ENCODE measurements around the gene PAPPA.

PAPPA gene

DNA sequence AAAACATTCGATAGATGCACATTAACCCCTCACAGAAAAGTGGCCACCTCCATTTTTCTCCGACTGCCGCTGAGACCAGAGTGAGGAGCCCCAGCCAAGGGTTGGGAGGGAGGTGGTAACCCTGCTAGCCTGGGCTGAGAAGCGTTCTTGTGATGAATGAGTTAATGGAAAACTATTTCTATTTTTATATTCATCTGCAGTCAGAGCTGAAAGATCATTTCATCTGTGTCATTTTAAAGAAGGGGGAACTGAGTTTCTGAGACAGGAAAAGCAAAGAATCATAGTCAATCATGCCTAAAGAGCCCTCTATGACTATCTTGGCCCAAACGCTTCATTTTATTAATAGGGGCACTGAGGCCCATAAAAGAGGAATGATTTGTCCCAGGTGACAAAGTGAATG lies 229.5 kb downstream of the PAPPA start:
- DNase-seq (ENCODE audit: low read depth), result no peak

DNA sequence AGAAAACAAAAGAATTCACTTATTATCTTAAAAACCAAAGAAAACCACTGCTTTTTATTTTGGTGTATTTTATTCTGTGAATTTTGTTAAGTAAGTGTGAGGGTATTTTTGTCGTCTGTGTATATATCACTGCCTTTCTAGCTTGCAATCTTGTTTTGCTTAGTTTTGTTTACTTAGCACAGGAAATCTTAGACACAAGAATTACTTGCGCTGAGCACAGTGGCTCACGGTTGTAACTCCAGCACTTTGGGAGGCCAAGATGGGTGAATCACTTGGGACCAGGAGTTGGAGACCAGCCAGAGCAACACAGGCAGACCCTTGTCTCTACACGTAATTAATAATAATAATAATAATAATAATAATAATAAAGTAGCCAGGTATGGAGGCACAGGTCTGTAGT lies 230.3 kb downstream of the PAPPA start:
- no peak for DNase-seq (ENCODE audit: low read depth)

DNA sequence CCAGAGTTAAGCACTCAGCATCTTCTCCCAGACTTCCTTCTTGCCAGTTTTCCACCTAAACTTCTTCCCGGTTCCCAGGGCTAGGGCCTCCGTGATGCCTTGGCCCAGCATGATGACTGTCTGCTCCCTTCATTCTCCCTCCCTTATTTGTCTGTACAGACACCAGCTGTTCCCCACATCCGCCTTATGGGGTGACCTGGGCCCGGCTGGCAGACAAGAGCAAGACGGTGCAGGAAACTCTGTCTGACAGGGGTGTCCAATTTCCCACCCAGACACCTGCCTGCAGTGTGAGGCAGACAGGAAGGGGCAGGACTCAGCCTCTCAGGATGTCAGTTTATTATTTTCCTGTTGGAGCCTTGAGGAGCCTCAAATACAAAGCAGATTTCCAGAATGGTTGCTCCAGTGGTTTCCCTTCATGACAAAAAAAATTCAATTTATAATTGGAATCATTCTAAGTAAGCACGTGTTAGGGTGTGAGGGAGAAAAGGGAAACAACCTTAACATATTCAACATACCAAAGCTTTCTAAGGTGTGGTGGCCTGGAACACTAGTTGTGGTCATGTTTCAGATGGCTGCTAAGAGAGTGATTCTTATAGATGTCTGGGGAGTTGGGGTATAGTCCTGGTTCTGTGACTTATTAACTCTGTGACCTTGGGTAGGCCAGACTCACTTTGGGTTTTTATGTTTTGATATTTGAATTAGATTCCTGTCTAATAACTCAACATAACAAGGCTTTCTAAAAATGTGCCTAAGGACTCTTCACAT lies 234.5 kb downstream of the PAPPA start:
- DNase-seq (ENCODE audit: low read depth), result no peak

DNA sequence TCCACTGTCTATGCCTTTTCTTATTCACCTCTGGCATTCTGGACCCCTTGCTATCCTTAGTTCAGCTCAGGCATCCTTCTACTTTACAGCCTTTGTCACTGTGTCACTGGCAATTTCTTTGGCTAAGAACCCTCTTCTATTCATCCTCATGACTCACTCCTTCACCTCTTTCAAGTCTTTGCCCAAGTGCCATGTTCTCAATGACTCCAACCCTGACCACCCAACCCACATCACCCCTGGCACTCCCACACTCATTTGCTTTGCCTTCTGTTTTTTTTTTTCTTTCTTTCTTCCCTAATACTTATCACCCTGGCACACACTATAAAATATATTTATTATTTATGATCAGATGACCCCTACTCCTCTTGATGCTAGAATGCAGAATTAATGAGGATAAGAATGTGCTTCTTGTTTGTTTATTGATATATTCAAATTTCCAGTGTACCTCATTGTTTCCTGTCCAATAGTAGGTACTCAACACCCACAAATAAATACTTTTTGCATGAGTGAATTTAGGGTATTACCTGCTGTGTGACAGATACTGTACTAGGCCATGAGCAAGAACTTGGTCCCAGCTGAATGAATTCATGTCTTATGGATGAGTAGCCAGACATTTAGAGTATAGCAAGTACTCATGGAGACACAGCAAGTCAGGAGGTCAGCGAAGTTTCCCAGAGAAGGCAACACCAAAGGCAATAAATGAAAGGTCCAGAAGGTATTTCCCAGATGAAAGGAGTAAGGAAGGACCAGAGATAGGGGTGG lies 236.1 kb downstream of the PAPPA start:
- no peak for DNase-seq (ENCODE audit: low read depth)

DNA sequence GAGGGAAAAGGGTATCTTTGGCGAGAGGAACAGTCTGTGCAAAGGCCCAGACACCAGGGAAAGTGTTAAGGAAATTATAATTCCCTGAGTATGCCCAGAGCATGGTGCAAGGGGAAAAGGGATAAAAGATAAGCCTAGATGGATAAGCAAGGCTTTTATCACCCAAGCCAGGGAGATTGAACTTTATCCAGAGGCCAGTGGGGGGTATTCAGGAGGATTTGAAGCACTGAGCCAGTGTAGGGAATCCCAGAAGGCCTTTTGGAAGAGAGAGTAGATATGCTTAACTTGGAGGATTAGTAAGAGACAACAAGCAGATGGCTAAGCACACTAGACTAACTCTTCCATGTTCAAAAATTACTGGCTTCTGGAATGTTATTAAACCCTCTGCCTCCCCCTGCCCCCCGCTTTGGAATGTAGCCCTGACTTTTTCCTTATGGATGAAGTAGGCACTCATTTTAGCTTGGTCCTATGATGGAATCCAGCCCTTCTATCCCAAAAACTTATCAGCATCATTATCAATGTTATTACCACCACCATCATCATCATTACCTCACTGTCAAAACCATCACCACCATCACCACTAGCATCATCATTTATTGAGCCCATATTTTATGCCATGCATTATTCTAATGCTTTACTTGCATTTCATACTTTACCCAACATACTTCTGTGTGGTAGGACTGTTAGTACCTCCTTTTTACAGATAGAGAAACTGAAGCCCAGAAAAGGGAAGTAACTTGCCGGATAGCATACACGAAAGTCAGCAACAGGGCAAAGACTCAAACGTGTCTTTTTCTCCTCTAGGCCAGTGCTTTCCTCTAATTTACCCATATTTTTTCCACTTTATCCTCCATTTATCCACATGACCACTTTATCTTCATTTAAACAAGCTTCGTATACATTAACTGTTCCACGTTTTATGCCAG lies 237.0 kb downstream of the PAPPA start:
- DNase-seq (ENCODE audit: low read depth), result no peak

DNA sequence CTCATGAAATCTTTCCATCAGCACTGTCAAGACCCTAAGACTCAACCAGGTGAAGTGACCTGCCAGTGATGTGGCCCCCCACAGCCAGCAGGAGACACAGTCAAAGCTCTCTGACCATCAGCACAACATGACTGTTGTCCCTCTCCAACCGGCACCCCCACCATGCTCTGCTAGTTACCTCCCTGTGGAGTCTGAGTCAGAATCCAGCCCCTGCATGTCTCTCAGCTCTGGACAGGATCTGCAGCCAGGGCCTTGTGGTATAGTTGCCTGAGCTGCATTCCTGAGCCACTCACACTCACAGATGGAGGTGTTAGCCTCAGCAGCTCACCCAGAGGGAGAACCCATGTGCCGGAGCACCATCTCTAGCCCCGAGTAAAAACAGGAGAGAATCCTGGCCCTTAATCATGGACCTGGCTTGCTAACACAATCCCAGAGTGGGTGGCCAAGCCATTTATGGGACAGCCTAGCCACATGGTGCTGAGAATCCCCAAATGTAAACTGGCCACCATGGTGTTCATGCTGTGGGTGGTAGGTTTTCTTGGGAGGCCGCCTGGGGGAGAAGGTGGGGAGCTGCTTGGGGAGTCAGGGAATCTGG lies 237.8 kb downstream of the PAPPA start:
- DNase-seq (ENCODE audit: low read depth), result no peak

DNA sequence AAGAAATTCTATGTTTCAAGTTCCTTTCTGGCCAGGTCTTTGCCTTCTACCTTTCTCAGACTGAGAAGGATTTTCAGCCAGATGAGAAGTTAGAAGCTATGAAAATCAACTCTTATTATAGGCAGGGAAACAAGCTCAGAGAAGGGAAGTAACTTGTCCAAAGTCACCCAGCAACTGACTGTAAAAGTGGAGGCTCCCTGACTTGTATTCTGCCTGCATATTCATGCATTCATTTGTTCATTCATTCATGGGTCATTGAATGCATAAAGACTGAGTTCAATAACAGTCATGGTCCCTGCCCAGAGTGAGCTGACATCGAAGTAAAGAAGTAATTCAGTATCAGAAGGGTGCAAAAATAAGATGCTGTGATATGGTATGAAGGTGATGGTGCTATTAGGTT lies 239.6 kb downstream of the PAPPA start:
- DNase-seq (ENCODE audit: low read depth), result no peak

DNA sequence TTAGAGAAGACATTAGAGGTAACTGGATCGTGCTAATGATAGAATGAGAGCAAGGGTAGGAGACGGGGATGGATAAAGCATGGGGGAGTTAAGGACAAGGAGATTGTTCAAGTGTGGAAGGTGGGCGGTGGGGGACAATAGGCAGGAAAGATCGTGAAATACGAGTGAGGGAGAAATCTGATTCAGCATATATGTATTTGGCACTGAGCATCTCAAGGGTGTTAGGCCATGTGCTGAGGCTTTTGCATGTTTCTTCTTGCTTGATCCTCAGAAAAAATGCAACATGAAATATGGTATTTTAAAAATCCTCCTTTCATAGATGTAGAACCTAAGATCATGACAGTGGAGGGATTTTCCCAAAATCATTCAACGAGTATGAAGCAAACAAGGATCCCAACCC lies 240.5 kb downstream of the PAPPA start:
- DNase-seq (ENCODE audit: low read depth), result no peak

DNA sequence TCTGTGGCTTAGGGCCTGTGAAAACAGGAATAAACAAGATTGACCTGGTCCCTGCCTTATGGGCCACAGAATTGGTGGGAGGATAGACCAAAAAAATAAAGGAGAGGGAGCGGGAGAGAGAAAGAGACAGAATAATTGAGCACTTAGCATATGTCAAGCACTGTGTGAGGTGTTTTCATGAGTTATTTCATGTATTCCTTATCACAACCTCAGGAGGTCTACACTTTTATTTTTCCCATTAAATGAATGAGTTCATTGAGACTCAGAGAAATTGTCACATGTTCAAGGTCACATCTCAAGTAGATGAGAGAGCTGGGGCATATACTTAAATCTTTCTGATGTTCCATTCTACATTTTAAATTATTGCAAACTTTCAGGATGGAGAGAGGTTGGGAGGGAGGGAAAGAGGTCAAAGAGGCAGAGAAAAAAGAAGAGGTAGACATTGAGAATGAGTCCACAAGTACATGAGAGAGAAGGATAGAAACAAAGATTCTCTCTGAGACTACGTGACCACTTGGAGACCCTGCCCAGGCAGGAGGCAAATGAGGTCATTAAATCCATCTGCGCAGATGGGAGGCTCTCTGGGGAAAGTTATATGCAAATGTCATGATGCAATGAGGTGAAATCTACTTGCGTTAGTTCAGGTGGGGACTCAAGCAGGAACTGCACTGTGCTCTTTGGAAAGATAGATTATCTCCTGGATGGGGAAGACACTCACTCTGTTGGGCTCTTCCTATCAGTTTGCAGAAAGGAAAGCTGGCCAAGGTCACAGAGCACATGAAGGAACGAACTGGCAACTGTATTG lies 241.5 kb downstream of the PAPPA start:
- no peak for DNase-seq (ENCODE audit: low read depth)

DNA sequence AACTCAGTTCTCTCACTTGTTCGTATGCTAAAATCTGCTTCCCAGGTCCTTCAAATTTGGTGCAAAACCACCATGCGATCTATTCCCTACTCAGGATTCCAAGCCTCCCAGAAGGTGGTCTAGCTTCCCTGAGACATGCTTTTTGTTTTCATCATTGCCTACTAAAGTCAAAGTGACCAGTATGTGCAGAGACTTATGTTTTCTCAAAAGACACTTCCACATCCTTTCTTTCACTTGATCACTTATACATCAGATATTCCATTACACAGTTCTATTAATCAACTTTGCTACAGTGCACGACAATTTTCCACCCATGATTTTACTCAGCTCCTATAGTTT lies 242.1 kb downstream of the PAPPA start:
- DNase-seq (ENCODE audit: low read depth), result no peak

DNA sequence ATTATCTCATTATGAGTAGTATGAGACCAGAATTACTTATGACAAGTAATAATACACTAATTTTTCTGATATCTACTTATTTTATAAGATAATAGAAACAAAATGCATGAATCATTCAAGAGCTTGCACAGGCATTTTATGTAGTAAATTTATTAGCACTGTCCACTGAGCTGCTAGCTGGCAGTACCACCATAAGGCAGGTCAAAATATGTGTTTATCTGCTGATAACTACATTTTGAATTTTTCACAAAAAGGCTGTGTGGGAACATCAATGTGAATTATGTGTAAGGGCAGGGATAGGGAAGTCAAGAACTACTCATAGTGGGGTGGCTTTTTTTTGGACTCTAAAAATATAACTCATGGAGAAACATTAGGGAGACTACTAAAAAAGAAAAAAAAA lies 249.6 kb downstream of the PAPPA start:
- no peak for DNase-seq (ENCODE audit: low read depth)

DNA sequence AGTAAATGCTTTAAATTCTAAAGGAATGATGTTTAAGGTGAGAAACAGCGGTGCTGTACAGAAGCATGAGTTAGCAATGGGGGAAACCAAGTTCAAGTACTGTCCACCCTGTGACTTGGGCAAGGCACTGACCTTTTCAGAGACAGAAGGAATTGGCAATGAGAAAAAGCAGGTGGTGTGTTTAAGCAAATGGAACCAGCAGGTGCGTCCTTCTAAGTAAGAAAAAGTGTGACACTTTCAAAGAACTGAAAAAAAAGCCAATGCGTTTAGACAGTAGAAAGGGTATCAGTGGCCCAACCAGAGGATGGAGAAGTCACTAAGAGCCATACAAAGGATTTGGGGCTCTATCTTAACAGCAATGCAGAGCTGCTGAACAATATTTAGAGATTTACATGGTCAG lies 250.6 kb downstream of the PAPPA start:
- DNase-seq (ENCODE audit: low read depth), result no peak

DNA sequence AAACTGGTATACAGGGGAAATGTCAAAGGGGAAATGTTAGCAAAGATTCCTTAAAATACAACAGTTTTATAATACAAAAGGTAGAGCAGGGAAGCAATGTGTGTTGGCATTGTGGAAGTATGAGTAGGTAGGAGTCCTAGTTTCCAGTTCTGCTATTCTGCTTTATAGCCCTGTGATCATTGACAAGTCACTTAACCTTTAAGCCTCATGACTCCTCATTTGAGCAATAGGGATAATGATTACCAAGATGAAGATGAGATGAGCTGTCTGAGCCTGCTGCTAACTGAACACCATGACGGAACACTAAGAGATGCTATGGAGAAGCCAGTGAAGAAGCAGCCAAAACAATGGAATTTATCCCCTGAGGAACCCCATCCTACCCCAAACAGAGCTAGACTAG lies 251.7 kb downstream of the PAPPA start:
- no peak for DNase-seq (ENCODE audit: low read depth)

DNA sequence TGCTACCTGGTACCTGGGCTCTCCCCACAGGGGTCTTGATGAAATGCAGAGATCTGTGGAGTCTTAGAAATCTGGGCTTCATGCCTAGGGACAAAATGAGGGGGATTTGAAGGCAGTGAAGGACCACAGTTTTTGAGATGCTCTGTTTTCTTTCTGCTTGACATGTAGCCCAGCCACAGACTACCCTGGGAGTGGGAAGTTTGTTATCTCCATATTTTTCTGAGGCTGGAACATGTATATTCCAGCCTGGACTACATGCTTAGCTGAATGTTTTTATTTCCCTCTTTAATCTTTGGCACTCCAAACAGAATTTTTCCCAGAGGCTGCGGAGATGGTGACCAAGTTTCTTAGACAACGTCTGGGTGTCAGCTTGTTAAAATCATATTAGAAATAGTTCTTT lies 252.9 kb downstream of the PAPPA start:
- no peak for DNase-seq (ENCODE audit: low read depth)

DNA sequence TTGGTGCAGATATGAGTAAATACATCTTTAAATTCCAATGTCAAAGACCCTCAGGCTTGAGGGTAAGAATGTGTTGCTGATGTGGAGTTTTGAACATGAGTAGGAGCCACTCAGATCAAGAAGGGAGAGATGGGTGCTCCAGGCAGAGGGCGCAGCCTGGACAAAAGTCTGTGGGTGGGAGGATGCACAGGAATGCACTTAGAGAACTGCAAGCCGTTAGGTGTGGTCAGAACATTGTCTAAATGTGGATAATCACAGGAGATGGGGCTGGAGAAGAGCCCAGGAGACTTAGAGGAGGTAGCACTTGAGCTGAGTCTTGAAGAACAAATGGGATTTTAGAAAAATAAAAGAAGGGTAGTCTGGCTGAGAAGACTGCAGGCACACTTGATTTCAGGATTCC lies 255.5 kb downstream of the PAPPA start:
- no peak for DNase-seq (ENCODE audit: low read depth)

DNA sequence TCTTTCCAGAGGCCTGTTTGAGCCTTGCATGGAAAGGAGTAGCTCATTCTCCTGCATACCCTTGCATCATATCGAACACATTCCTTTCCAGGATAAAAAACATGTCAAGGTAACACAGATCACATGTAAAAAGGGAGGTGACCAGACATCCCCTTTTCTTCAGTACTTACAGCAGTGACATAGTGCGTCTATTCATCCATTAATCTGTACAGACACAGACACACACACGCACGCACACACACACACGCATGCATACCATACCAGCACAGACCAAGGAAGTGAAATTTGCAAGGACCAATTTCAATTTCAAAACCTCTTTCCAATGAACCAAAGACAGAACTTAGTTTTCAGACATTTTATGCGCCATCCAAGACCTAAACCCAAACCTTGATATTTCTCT lies 256.0 kb downstream of the PAPPA start:
- no peak for DNase-seq (ENCODE audit: low read depth)

DNA sequence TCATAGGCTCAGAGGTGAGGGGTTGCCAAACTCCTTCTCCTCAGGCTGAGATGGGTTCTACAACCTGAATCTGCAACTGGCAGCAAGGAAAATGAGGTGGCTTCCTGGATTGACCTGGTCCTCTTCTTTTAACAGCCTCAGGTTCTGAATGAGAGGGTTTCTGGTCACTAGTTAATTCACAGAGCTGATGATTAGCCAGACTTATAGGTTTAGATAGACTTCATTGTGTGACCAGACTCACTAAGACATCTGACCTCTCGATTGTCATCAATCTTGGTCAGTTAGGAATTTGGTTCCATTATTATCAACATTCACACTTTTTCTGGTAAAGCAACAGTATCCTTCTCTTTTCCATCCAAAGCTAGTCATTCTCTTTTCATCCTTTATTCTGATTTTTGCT lies 257.9 kb downstream of the PAPPA start:
- no peak for DNase-seq (ENCODE audit: low read depth)

DNA sequence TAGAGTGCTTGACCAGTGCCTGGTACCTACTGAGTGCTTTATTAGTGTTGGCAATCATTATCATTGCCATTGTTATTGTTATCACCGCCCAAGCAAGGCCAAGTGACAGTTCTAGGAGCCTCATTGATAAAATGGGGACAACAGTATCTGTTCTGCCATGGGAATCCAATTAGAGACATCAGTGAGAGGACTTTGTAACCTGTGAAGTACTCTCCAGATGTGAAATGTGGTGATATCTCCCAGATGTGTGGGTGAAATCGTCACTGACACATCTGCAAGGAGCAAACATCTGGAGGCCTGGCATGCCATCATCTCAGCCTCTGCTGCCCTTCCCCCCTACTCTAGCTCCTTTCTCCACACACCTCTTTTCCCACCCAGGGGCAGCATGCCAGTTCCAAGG lies 260.8 kb downstream of the PAPPA start:
- DNase-seq (ENCODE audit: low read depth), result no peak

DNA sequence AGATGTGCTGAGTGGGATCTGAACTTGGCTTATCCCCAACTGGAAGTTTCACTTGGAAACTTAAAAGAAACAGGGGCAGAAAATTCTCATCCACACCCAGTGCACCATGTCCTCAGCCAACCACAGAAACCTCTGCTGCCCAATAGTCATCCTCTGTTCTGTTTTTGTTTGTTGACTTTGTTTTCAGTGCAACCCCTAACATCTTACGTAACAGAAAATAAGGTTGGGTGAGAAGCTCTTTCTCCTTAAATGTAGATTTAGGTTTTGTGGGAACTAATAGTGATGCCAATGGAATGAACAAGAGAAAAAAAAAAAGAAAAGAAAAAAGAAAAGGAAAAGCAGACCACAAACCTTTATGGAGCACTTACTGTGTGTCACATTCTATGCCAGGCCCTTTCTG lies 262.8 kb downstream of the PAPPA start:
- no peak for DNase-seq (ENCODE audit: low read depth)

DNA sequence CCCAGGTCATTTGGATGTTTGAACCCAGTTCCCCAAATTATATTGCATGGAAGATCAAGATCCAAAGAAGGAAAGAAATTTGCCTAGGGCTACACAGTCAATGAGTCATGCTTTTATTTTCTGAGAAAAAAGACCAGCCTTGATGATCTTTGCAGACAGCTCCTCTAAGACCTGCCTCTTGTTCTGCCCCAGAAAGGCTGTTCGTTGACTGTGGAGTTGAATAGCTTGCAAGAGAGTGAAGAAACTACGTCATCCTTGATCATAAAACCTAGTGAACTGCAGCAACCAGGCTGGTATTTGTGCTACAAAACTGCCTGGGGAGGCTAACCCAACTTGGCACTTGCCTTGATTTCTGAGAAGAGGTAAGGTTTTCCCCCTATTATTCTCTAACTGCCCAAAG lies 263.9 kb downstream of the PAPPA start:
- no peak for DNase-seq (ENCODE audit: low read depth)

DNA sequence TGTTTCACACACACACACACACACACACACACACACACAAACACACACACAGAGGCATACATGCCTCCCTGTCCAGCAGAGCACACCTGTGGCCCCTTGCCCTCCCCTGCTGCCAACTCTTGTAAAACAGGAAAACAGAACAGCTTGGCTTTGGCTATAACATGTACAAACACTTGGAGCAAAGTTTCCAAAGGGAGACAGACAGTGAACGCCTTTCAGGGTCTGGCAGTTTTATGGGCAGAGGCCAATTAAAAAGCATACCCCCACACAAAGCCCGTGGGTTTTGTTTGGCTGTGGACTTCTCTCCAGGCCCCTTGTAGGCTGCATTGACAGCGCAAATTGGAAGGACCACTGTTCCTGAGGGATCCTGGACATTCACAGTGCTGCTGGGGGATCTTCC lies 265.6 kb downstream of the PAPPA start:
- no peak for DNase-seq (ENCODE audit: low read depth)
